CD4-positive, alpha-beta T cell treated with Interleukin-4 for 1 hour (primary cell): Measurements from ENCODE around the gene SCNN1B.
"Not testable (repeated sequence)": the region's sequence is repeated elsewhere in the genome, so short reads cannot be mapped to it uniquely, and the experiment has no call there.

Source experiments
- DNase-seq, 2 donors: peaks; one replicate each; pipeline ENCODE4 v3.0.0-alpha.2; 2020 to 2022

The SCNN1B gene

DNA sequence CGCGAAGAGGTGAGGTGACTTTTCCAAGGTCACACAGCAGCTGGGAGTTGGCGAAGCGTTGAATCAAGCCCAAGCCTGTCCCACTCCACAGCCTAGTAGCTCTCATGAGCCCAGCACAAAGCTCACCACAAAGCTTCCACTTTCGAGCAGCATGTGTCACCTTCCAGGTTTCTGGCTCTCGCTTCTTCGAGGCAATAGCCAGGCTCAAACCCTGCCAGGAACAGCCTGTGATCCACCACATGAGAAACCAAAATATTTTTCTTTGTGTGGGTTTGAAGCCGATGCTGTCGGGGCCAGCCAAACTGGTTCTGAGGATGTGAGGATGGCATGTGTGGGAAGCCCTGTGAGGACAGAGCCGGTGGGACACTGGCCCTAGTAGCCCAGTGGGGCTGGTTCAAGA is 82.8 kb downstream of the SCNN1B start:
- DNase-seq, result no peak

DNA sequence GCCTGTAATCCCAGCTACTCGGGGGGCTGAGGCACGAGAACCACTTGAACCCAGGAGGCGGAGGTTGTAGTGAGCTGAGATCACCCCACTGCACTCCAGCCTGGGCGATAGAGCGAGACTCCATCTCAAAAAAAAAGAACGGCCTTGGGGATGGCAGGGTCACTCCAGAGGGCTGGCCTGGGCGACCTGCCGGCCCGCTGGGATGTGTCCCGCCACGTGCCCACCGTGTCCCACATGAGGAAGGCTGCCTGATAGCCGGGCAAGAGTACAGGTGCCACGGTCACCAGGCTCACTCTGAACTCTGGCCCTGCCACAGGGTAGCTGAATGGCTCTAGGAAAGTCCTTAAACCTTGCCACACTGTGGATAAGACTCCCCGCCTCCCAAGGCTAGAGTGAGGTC is 83.3 kb downstream of the SCNN1B start:
- no peak for DNase-seq

DNA sequence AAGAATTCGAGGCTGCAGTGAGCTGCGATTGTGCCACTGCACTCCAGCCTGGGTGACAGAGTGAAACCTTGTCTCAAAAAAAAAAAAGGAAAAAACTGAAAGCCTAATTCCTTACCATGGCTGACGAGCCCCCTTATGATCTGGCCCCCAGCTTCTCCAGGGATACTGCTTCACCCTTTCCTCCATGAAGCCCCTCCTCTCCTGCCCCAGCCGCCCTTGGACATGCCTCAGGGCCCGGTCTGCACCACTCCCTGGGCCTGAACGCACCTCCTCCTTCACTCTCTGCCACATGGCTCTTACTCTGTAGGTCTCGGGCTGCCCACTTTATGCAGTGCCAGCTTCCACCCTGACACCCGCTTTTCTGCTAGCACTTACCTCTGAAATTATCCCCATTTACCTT is 85.6 kb downstream of the SCNN1B start:
- no peak for DNase-seq

DNA sequence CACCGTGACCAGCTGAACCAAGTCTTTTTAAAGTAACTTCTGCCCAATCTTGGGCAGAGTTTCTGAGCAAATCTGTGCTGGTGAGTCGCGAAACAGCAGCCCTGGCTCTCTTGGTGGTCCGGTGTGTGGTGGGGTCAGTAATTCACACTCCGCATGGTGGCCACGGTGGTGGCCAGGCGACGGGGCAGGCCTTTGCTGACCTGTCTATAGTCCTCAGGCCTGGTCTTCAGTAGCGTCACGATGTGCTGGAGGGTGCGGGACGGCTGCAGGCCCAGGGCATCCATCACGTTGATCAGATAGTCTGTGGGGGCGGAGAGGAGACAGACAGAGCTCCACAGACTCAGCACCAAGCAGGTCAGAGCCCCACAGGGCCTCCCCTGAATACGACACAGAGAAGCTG is 86.7 kb downstream of the SCNN1B start:
- no peak for DNase-seq

DNA sequence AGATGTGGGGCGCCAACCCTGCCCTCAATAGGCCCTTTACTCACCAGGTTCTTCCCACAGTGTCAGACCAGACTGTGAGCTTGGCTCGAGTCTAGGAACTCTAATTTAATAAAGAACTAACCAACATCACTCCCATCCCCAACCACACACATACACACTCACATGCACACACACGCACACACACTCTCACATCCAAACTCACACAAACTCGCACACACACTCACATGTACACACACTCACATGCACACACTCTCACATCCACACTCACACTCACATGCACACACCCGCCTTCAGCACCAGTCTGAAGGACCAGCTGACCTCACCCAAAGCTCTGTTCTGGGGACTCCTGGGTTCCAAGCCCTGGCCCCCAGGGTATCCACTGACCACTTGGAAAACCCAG is 87.1 kb downstream of the SCNN1B start:
- DNase-seq, result no peak

DNA sequence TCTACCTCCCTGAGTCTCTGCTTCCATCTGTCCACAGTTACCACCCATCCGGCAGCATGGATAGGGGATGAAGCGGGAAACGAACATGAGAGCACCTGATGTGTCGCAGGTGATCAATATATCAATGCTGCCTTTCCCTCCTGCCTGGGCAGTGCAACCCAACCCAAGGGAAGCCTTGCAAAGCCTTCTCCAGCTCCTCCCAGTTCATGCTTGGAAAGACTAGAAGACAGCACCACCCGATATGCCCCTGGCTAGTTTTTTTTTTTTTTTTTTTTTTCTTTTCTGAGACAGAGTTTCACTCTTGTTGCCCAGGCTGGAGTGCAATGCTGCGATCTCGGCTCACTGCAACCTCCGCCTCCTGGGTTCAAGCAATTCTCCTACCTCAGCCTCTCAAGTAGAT is 87.8 kb downstream of the SCNN1B start:
- DNase-seq, result not testable (repeated sequence)

DNA sequence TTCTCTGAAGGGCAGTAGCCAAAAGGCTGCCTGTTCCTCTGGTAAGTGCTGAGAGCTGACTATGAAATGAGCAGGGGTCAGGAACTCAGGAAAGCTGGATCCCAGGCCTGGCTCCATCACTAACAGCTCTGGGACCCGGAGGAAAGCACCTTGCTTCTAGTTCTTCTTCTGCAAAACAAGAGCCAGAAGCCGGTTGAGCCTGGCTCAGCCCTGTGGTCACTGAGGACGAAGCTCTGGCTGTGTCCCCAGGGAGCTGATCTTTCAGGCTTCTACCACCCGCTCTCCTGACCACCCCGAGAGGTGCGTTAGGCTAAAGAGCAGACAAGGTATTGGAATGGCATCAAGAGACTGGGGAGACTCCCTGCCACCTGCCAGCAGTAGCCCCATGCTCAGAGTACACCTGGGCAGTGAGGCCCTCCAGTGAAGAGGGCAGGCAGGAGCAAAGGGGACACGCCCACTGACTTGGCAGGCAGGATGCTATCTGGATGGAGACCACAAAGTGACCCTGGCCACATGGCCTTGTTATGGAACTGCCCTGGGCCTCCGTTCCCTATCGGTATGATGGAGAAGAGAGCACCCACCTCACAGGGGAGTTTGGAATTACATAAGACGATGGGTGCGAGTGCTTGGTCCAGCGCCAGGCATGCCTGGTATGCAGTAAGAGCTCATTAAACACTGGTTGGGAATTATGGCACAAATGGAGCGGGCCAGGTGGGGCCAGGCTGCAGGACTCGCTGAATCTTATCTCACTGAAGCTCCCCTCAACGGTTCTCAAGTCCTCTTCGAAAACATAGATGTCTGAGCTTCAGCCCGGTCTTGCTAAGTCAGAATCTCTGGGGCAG is 89.5 kb downstream of the SCNN1B start:
- DNase-seq, result no peak

DNA sequence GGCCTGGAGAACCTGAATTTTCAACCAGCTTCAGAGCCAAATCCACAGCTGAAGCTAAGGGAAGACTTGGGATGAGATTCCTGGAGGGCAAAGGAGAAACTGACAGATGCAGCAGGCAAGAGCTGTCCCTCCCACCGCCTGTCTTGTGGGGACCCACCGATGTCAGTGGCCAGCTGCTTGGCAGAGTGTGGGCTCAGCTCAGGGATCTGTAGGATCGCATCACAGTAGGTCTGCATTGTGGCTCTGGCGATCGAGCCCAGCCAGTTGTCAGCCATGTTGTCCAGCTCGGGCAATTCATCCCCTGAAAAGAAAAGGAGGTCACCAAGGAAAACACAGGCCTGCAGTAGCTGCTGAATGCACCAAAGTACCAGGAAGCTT is 90.1 kb downstream of the SCNN1B start:
- DNase-seq, result no peak

DNA sequence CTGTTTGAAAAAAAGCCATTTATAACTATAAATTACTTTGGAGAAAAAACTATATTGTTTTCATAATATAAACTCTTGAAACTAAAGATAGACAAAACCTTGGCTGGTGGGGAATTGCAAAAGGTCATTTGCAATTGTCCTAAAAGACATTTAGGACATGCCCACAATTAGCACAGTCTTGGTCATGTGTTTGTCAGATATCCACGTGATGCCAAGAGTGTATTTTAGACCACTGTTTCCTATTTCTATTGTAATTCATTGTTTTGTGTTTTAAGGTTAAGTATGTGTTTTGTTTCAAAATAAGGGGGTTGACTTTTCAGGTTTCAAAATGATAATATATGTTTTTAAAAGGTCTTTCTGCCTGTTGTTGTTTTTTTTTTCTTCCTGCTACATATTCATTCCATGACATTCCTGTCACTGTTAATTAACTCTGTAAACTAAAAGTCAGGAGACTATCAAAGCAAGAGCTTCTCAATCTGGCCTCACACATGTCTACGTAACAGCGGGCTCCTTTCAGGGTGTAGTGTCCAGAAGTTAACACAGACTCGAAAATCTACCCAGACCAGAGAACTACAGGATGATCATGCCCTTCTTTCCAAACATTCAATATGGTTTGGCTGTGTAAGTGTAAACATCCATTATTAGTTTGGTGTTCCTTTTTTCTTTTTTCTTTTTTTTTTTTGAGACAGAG is 92.2 kb downstream of the SCNN1B start:
- no peak for DNase-seq

DNA sequence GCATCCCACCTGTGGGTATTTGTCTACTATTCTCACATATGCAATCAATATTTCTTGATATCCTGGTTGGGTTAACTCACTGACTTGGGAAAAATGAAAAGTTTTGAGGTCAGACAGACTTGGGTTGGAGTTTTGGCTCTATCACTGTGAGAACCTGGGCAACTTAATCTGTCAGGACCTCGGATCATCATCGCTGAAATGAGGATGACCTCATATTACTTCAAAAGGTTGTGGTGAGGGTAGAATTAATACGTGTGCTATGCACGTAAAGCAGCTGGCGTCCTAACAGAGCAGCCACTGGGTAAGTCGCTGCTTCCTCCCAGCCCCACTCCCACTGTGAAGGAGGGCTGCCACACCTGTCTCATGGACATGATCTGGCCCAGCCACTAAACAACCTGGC is 93.6 kb downstream of the SCNN1B start:
- no peak for DNase-seq

DNA sequence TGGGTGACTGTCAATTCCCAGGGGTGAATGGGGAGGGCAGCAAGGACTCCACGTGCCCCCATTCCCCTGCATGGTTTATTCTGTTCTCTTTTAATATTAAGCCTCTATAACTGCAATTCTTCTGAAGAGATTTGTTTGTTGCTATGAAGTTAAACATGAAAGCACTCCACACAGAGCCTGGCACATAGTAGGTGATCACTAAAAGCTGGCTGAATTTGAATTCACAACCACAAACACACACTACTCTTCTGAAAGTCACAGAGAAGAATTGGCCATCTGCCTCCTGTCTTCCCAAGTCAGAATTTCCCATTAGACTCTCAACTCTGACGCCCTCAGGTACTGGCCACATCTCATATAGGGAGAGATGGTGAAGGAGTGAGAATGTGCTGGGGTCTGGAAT is 95.4 kb downstream of the SCNN1B start:
- no peak for DNase-seq

DNA sequence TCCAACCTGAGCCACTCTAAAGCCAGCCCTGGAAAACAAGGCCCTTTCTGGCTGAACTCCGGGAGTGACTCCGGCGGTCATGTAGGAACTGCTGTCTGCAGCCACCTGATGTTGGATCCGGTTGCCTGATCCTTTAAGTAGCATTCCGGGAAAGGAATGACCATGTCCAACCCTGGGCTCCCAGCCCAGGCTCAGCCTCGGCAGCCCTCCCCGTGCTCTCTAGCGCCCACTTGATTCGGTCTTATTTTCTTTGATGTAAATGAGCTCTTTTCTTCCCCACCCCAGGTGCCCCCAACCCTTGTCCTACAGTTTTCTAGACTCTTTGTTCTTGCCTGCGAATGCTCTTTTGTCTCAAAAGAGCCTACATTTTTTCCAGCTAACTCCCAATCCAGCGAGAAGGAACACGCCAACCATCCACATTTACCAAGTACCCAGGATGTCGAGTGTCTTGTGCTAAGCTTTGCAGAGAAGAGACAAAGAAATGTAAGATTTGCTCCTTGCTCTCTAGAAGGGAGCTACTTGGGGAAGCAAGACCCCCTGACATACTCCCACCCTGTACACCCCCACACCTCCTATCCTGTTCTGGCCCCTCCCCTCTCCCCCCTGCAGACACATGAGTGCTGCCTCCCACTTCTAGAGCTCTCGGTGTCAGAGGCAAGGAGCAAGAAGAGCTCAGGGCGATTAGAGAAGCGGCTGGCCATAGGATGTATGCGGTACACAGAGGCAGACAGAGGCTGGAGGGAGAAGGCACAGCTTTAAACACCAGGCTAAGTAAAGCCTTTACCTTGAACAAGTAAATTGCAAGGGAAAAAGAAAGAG is 97.1 kb downstream of the SCNN1B start:
- no peak for DNase-seq

DNA sequence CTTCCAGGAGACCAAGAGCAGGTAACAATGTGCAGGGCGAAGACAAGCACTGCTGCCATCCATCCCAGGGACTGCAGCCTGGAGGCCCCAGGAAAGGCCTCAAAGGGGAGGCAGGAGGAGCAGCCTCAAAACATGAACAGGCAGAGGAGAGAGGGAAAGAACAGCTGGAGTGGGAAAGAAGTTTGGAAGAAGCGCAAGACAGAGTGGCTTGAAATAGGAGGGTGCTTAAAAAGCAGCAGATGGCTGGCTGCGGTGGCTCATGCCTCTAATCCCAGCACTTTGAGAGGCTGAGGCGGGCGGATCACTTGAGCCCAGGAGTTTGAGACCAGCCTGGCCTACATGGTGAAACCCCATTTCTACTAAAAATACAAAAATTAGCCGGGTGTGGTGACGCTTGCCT is 98.3 kb downstream of the SCNN1B start:
- not testable (repeated sequence) for DNase-seq

DNA sequence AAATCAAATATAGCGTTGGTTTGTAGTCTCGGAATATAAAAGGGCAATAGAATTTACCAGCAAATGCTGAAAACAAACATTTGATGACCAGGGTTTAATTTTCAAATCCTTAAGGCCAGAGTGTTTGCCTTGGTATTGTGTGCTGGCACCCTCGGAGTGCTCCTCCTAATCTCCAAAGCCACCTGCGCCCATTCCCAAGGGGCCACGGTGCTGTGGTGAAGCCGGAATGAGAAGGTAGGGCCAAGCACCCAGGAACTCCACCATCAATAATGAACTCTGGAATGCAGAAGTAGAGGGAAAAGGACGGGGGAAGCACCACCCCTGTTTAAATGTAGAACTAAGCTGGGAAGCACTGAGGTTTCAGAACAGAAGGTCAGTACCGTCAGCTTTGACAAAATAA is 99.0 kb downstream of the SCNN1B start:
- DNase-seq, result no peak

DNA sequence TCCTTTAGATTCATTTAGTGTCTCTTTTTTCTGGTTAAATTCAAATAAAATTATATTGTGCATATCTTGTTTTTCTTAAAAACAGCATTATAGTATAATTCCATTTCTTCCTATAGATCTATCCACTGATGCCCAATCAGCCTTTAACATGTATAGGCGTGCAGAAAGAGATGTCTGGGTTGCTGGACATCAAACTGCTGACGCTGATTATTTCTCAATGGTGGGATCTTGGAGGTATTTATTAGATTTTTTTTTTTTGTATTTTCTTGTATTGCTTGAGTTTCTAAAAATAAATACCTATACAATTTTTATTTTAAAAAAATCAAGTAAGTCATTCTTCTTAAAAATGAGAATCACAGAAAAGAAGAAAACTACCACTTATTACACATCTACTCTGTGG is 100.0 kb downstream of the SCNN1B start:
- DNase-seq, result no peak

DNA sequence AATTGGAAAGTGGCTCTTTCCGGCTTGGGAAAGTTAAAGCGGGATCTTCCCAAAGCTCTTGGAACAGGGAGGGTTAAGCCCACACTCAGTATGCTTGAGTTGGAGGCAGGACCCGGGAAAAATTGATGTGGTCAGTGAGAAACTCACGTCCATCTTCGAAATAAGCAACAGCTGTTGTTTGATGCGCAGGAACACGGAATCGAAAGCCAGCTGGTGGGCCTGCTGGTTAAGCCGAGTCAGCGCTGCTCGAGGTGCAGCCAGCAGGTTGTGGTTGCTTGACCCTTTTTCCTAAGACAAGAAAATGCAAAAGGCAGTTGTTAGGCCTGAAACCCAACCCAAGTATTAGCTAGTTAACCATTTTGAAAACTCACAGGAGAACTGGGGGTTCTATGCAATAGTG is 101.4 kb downstream of the SCNN1B start:
- no peak for DNase-seq

DNA sequence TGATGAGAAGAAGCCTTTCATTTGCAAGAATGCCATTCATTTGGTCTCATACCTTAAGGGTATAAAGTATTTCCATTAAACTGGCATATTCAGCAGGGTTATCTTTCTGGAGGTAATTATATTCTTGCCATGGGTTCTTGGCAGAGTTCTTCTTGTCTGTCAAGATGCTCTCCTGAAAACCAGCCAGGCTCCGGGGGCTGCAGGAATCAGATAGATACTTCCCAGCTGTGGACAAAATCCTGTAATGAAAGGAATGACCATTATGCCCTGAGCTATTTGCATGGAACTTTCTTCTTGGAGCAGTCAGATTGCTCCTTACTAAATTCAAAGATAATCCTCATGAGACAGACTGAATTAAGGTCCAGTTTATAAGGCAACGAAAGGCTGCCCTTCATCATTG is 103.9 kb downstream of the SCNN1B start:
- no peak for DNase-seq

DNA sequence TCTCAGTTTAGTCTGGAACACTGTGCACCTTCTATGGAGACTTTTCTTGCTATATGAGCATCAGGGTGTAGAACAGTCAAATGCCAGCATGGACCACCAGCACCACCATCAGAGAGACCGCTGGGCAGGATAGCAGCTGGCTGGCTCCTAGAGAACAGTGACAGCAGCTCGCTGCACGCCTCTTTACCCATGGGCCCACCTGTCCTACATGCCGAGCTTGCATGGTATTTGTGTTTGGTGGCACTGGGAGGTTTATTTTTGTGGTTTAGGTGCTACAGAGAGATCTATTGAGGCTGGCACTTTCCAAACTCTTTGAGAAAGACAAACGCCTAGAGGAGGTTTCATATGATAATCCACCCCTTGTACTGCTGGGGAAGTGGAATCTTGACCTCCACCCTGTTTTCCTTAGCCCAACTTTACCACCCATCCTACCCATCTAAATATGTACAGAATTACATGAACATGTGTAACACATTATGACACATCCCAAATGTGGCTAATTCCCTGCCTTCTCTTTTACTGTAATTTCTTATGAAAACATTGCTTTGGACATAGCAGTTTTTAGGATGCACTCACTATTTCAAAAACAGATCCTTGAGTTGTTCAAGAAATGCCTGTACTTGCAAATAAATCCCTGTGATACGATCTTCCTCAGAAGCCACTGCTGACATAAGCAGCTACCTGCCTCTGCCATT is 104.6 kb downstream of the SCNN1B start:
- no peak for DNase-seq

DNA sequence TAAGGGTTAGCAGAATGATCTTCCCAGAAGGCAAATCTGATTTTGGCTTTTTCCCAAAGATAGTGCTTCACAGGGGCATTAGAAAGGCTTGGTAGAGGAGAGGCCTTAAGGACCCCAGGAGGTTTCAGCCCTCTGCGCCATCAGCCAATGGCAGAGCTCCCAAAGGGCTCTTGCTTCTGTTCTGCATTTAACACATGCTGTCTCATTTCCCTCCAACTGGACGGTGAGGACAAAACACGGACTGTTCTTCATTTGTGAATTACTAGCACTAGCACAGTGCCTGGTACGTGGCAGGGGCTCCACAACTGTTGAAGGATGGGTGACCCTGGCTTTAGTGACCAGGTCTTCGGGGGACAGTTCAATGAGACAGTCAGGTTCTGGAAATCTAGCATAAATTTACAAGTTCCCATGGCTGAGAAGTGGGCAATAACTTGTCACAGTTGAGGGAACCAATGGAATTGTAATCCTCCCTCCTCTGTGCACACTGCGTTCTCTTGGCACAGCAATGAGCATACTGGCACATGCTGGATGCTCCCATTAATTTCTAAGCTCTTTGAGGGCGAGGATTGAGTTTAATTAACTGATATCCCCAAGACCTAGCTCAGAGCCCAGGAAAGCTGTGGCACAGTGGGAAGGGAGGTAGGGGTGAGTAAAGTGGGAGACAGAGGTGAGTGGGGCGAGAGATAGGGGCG is 105.5 kb downstream of the SCNN1B start:
- no peak for DNase-seq

DNA sequence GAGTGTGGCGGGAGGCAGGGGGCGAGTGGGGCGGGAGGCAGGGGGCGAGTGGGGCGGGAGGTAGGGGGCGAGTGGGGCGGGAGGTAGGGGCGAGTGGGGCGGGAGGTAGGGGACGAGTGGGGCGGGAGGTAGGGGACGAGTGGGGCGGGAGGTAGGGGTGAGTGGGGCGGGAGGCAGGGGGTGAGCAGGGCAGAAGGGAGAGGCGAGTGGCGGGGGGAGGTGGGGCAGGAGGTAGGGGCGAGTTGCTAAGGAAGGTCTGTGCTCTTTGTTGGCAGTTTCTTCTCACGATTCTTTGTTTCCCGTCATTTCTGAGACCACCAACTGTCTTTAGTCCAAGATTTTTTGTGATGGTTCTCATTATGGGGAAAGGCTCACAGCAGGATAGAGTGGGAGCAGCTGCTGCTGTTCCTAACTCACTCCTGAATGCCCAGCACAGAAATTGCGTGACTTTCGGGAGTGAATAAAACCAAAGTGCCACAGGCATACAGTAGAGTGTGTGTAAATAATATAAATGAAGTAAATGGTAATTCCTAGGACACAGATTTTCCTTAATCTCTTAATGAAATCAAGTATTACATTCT is 106.2 kb downstream of the SCNN1B start:
- no peak for DNase-seq

DNA sequence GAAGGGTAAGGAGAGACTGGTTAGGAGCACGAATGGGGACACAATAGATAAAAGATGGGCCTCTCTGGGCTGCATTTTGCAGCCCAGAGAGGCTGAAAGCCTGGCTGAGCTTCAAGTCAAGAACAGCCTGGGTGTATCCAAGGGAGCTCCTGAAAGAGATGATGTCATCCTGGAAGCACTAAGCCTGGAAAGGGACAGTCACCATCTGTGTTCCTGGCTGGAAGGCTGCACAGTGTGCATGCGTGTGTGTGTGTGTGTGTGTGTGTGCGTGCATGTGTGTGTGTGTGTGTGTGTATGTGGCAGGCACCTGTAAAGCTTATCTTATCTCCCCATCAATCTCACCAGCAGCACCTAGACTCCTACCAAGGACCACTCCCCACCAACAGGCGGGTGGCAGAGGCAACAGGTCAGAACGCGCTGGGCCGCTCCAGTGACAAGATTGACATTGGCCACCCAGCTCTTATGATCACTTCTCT is 106.8 kb downstream of the SCNN1B start:
- DNase-seq, result no peak

DNA sequence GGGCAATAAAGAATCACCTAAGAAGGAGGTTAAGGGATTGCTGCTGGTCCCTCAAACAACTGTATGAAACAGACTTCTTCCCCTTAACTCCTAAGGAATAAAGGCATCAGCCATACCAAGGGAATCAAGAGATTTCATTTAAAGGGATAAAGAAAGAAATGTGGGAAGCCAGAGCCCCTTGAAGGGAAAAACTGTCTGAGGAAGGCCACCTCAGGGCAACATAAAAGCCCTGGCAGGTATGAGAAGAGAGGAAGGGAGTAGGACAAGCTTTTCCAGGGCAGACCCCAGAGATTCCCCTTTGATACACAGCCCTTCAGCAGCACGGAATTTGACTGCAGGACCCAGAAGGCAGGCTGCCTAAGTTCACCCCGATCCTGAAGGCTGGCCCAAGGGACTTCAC is 107.4 kb downstream of the SCNN1B start:
- DNase-seq, result no peak
